Loucy (cell line): ENCODE results near the gene FAM89B.

Experiments
- CTCF ChIP-seq: fragments of 200-600 bp; sonication (generic); conservative IDR thresholded peaks from 2 replicates; pipeline ENCODE4 v1.5.1; 2014; ENCODE audit warnings: mild to moderate bottlenecking, antibody characterized with exemption, low read length
- EZH2phosphoT487 ChIP-seq: fragments of 200-600 bp; IDR thresholded peaks from 2 replicates; pipeline ENCODE4 v1.6.1; 2018; ENCODE audit warnings: antibody characterized with exemption, mild to moderate bottlenecking, moderate library complexity, borderline replicate concordance

GRCh38 chr11:65595131-65595530 is 22.8 kb downstream of the FAM89B start:
- TF ChIP-seq CTCF: no peak
- TF ChIP-seq EZH2phosphoT487: no peak
